Measurements from ENCODE around the gene PEX12. TPM values are rescaled to one million over a fixed set of nuclear protein-coding genes. Genes with fewer than 3 reads are reported as not detected.
"Not testable (repeated sequence)": the region's sequence is repeated elsewhere in the genome, so short reads cannot be mapped to it uniquely, and the experiment has no call there.

PEX12 gene
- polyA plus RNA-seq (ENCODE audit: insufficient read length), result 7.1 TPM

GRCh38 chr17:35578197-35578928, at the start of gene PEX12:
Gene PEX12 (minus strand): TSS chr17:35578571. CDS start chr17:35578021, 550 bp downstream.
- peak; percentile 90 for DNase-seq (ENCODE audit: low read depth)

DNA sequence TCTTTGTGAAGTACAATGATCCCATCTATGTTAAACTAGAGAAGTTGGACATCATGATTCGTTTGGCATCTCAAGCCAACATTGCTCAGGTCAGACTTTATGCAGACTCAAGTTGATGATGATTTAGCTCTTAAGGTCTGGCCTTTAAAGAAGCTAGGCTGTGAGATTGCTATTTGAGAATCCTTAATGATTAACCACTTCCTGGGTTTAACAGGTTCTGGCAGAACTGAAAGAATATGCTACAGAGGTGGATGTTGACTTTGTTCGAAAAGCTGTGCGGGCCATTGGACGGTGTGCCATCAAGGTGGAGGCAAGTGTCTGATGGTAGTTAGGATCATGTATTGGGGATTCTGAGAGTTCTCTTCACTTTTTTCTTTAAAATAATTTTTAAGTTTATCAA, 49.0 kb upstream of the PEX12 start:
- no peak for DNase-seq (ENCODE audit: low read depth)

- DNase-seq (ENCODE audit: low read depth), result no peak
These were observed 43.4 kb upstream of the PEX12 start for GRCh38 chr17:35621768-35622167.

DNA sequence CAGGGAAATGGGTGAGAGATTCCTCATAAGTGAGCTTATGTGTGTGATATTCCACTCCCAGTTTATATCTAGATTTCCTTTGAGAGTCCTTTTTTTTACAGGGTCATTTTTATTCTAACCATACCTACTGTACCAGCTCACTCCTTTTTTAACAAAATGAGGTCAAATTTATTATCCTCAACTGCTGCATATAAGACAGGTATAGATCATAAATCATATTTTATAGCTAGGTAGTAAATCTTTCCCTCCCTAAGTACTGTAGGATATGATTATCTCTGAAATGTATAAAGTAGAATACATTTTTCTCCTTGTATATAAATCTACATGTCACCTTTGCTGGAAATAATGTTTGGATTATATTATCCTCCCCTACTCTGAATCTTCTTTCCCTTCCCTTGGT, 40.3 kb upstream of the PEX12 start:
- no peak for DNase-seq (ENCODE audit: low read depth)

DNA sequence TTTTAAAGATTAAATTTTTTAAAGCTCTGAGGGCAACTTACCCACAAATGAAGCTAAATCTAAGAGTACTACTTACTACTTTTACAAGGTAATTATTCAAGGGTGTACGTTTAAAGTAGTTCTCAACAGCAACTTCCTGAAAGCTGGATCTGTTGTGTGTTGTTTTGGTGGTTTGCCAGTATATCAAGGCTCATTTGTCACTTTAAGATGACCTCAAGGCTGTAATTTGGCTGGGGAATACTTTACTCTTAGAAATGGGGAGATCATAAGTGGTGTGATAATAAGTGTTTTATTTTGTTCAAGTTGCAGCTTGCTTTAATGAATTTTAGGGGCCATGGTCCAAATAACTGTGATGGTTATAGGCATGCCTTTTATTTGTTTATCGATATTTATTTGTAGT, 39.1 kb upstream of the PEX12 start:
- no peak for DNase-seq (ENCODE audit: low read depth)

DNA sequence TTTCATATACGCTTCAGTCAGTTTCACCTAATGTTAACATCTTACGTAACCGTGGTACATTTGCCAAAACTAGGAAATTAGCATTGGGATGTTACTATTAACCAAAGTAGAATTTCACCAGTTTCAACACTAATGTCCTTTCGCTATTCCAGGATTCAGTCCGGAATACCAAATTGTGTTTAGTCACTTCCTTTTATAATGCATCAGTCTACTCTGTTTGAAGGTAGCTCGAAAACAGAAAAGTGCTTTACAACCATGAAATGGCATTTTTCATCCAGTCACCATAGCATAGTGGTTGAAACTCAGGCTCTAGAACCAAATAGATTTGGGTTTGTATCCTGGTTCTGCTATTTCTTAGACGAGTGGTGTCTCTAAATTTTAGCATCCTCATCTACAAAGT, 38.2 kb upstream of the PEX12 start:
- no peak for DNase-seq (ENCODE audit: low read depth)

- no peak for DNase-seq (ENCODE audit: low read depth)
These were observed 36.4 kb upstream of the PEX12 start for GRCh38 chr17:35614810-35615209.

GRCh38 chr17:35612924-35613521, 34.7 kb upstream of the PEX12 start:
- DNase-seq (ENCODE audit: low read depth), result no peak

DNA sequence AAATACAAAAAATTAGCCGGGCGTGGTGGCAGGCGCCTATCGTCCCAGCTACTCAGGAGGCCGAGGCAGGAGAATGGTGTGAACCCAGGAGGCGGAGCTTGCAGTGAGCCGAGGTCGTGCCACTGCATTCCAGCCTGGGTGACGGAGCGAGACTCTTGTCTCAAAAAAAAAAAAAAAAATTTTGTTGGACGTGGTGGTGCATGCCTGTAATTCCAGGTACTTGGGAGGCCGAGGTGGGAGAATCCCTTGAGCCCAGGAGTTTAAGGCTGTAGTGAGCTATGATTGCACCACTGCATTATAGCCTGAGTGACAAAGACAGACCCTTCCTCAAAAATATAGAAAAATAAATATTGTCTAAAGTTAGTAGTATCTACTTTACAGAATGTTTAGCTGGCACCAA, 32.4 kb upstream of the PEX12 start:
- DNase-seq (ENCODE audit: low read depth), result not testable (repeated sequence)

DNA sequence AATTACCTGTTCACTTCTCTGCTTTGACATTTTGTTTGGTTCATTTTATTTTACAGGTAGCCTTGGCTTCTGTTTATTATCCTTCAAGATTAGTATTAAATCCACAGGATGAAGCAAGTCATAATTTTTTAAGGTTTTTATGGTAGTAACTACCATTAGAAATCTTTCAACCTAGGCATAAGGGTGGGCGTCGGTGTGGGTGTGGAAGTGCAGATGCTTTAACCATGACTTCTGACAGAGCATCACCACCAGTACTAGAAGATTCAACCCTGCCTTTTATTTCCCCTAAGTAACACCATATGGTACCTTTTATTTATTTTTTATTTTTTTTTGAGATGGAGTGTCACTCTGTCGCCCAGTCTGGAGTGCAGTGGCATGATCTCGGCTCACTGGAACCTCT, 31.5 kb upstream of the PEX12 start:
- DNase-seq (ENCODE audit: low read depth), result no peak

- DNase-seq (ENCODE audit: low read depth), result no peak
These were observed 29.0 kb upstream of the PEX12 start for GRCh38 chr17:35607239-35607847.

DNA sequence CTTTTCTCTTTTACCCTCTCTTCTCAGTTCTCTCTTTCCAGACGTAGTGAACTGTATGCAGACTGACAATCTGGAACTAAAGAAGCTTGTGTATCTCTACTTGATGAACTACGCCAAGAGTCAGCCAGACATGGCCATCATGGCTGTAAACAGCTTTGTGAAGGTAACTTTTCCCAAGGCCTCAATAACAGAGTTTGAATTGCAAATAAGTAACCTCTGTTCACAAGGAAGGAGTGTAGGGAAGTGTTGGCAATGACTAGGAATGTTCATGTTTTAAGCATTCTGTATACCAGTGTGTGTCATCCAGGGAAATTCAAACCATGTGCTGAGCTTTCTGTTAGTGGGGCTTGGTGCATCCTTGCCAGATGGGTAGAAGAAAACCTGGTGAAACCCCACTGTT, 27.3 kb upstream of the PEX12 start:
- no peak for DNase-seq (ENCODE audit: low read depth)

GRCh38 chr17:35603674-35604073, 25.3 kb upstream of the PEX12 start:
- no peak for DNase-seq (ENCODE audit: low read depth)

DNA sequence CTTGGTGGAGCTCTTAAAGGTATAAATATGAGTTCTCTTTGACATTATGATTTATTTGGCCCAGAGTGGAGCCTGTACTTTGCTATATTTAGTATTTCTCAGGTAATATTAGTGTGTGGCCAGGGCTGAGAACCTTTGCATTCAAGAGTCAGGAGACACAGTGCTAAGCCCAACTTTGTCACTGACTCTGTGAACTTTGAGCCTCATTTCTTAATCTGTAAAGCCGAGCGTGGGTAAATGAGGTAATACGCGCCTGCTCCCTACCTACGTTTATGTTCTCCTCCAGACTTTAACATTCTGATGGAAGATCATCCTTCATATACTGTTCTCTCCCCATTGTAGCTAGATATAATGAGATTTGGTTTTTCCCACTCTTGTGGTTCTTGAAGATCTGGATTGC, 19.2 kb upstream of the PEX12 start:
- no peak for DNase-seq (ENCODE audit: low read depth)

GRCh38 chr17:35596530-35597233, 18.3 kb upstream of the PEX12 start:
- no peak for DNase-seq (ENCODE audit: low read depth)

- no peak for DNase-seq (ENCODE audit: low read depth)
These were observed 17.7 kb upstream of the PEX12 start for GRCh38 chr17:35596072-35596471.

- no peak for DNase-seq (ENCODE audit: low read depth)
These were observed 10.0 kb upstream of the PEX12 start for GRCh38 chr17:35588196-35588920.

GRCh38 chr17:35587074-35587961, 8.9 kb upstream of the PEX12 start, which contains the start of gene AP2B1:
Gene AP2B1 (plus strand): TSS chr17:35587322. CDS start chr17:35594031, 6,709 bp downstream.
- DNase-seq (ENCODE audit: low read depth), result peak; percentile 91

DNA sequence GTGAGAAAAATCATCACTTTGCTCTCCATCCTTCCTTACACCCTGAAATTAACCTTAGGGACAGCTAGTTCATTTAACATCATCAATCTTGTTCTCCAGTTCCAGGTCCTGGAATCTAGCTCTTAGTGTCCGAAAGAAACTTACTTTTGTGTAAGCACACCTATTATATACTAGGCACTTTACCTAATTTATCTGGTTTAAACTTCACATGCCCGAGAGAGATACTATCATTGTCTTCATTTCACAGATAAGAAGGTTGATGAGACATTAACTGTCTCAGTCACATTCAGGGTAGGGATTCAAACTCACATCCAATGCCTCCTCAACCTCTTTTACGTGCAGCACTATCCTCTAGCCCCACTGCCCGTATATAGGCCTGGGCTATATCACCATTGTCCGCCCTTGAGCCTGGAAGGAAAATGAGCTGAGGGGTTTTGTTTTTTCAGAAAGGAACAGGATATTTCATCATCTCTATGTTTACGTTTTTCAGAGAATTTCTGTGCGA, 8.2 kb upstream of the PEX12 start:
- no peak for DNase-seq (ENCODE audit: low read depth)

DNA sequence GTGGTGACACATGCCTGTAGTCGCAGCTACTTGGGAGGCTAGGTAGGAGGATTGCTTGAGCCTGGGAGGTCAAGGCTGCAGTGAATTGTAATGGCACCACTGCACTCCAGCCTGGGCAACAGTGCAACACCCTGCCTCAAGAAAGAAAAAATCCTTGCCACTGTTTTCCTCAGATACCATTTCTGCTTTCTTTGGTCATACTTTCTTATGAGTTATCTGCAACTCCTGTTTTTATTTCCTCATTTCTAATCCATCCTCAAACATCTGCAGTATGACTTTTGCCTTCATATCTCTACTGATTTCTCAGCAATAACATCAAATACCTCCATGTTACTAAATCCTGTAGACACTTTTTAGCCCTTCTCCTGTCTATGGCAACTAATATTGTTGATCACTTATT, 5.7 kb upstream of the PEX12 start:
- no peak for DNase-seq (ENCODE audit: low read depth)
